Measurements from ENCODE around the gene PPEF2.

DNA sequence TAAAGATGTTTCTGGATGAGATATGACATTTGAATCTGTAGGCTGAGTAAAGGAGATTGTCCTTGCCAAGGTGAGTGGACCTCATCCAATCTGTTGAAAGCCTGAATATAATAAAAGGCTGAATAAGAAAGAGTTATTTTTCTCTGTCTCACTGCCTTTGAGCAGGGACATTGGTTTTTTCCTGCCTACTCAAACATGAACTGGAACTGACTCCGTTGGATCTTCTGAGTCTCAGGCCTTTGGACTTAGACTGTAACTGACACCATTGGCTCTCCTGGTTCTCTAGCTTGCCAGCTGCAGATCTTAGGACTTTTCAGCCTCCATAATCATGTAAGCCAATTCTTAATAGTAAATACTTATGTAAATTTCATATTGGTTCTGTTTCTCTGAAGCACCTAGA is 43.5 kb downstream of the PPEF2 start:
- TF ChIP-seq CTCF (IDR thresholded peaks at IDR 0.05) (no peak), POLR2A (IDR thresholded peaks at IDR 0.05) (no peak)
